WTC11 (cell line): Measurements from ENCODE around the gene ZNF451. TPM values are rescaled to one million over a fixed set of nuclear protein-coding genes. Genes with fewer than 3 reads are reported as not detected.

Experiments
- ATAC-seq: fragments of 200-7000 bp; cut with Tn5 transposase; 2 replicates; pipeline ENCODE4 v1.10.0; 2021; ENCODE audit warnings: mild to moderate bottlenecking, moderate library complexity
- CTCF ChIA-PET: fragments of 300-600 bp; sonication (Branson Sonifier 250); formaldehyde crosslinking; loops from one replicate; lab custom pipeline; 2021; ENCODE audit warnings: antibody characterized with exemption; lab: Charles Lee
- POLR2A ChIA-PET: fragments of 350-600 bp; sonication (Branson Sonifier 250); formaldehyde crosslinking; loops from one replicate; lab custom pipeline; 2021; ENCODE audit warnings: antibody characterized with exemption; lab: Charles Lee
- DNase-seq: peaks from one replicate; pipeline ENCODE4 v3.0.0; 2021; ENCODE audit warnings: low spot score
- H3K27ac Mint-ChIP-seq: 2 replicates; pipeline ENCODE4 v1.8.0; 2021; ENCODE audit warnings: mixed read lengths
- H3K27me3 Mint-ChIP-seq: 2 replicates; pipeline ENCODE4 v1.8.0; 2021; ENCODE audit warnings: low read depth, mild to moderate bottlenecking, moderate library complexity, mixed read lengths
- H3K36me3 Mint-ChIP-seq: 2 replicates; pipeline ENCODE4 v1.8.0; 2021; ENCODE audit warnings: mixed read lengths
- H3K4me1 Mint-ChIP-seq: 2 replicates; pipeline ENCODE4 v1.8.0; 2022; ENCODE audit warnings: mixed read lengths
- H3K4me3 Mint-ChIP-seq: 2 replicates; pipeline ENCODE4 v1.8.0; 2021; ENCODE audit warnings: mild to moderate bottlenecking, moderate library complexity, mixed read lengths
- H3K9me3 Mint-ChIP-seq: 2 replicates; pipeline ENCODE4 v1.8.0; 2021; ENCODE audit warnings: mixed read lengths
- CREM ChIP-seq: sonication (generic); formaldehyde crosslinking; IDR thresholded peaks from 2 replicates; pipeline ENCODE4 v1.8.1; 2022; ENCODE audit warnings: mild to moderate bottlenecking, missing genetic modification reagents, moderate library complexity
- ETV6 ChIP-seq: sonication (generic); formaldehyde crosslinking; IDR thresholded peaks from 2 replicates; pipeline ENCODE4 v1.8.1; 2022; ENCODE audit warnings: mild to moderate bottlenecking, missing genetic modification reagents
- FOXJ3 ChIP-seq: sonication (generic); formaldehyde crosslinking; IDR thresholded peaks from 2 replicates; pipeline ENCODE4 v1.9.0; 2021; ENCODE audit warnings: missing genetic modification reagents, mild to moderate bottlenecking, borderline replicate concordance
- FOXK1 ChIP-seq: sonication (generic); formaldehyde crosslinking; IDR thresholded peaks from 2 replicates; pipeline ENCODE4 v1.8.0; 2022; ENCODE audit warnings: mild to moderate bottlenecking, moderate library complexity, missing genetic modification reagents
- JAZF1 ChIP-seq: fragments of 250-450 bp; sonication (Bioruptor Pico); IDR thresholded peaks from 2 replicates; pipeline ENCODE4 v1.9.0; 2021; ENCODE audit warnings: moderate library complexity, mild to moderate bottlenecking, inconsistent platforms
- NFYB ChIP-seq: sonication (generic); formaldehyde crosslinking; conservative IDR thresholded peaks from 2 replicates; pipeline ENCODE4 v1.8.0; 2022; ENCODE audit warnings: low read depth, missing genetic modification reagents
- NR1H2 ChIP-seq: sonication (generic); formaldehyde crosslinking; IDR thresholded peaks from 2 replicates; pipeline ENCODE4 v1.9.0; 2021; ENCODE audit warnings: mild to moderate bottlenecking, moderate library complexity, missing genetic modification reagents
- ZNF416 ChIP-seq: fragments of 250-450 bp; sonication (Bioruptor Pico); IDR thresholded peaks from 2 replicates; pipeline ENCODE4 v1.9.0; 2021; ENCODE audit warnings: mild to moderate bottlenecking, inconsistent platforms
- total RNA-seq: library from RNA; stranded (reverse); gene quantifications from 3 replicates; pipeline ENCODE4 v1.2.3, GENCODE V29; 2021
- TF ChIP-seq, protein P1 (sequence below): sonication (generic); formaldehyde crosslinking; IDR thresholded peaks from 2 replicates; pipeline ENCODE4 v1.8.1; 2022; ENCODE audit warnings: low read depth, mild to moderate bottlenecking, moderate library complexity, missing genetic modification reagents, borderline replicate concordance
- TF ChIP-seq, protein P2 (sequence below): sonication (generic); formaldehyde crosslinking; IDR thresholded peaks from 2 replicates; pipeline ENCODE4 v1.8.0; 2022; ENCODE audit warnings: mild to moderate bottlenecking, missing genetic modification reagents
- TF ChIP-seq, protein P3 (sequence below): sonication (generic); formaldehyde crosslinking; IDR thresholded peaks from 2 replicates; pipeline ENCODE4 v1.8.0; 2023; ENCODE audit warnings: missing genetic modification reagents, mild to moderate bottlenecking, borderline replicate concordance
- TF ChIP-seq, protein P4 (sequence below): sonication (generic); formaldehyde crosslinking; IDR thresholded peaks from 2 replicates; pipeline ENCODE4 v1.8.1; 2023; ENCODE audit warnings: mild to moderate bottlenecking, missing genetic modification reagents, borderline replicate concordance
- TF ChIP-seq, protein P5 (sequence below): fragments of 250-450 bp; sonication (Bioruptor Pico); IDR thresholded peaks from 2 replicates; pipeline ENCODE4 v1.9.0; 2021; ENCODE audit warnings: mild to moderate bottlenecking
- TF ChIP-seq, protein P6 (sequence below): sonication (generic); formaldehyde crosslinking; IDR thresholded peaks from 2 replicates; pipeline ENCODE4 v1.8.0; 2023; ENCODE audit warnings: missing genetic modification reagents
- TF ChIP-seq, protein P7 (sequence below): sonication (generic); formaldehyde crosslinking; IDR thresholded peaks from 2 replicates; pipeline ENCODE4 v1.8.0; 2022; ENCODE audit warnings: mild to moderate bottlenecking, missing genetic modification reagents

Gene ZNF451
- total RNA-seq, 1 experiment from 2014 or later = 55.4 TPM

DNA sequence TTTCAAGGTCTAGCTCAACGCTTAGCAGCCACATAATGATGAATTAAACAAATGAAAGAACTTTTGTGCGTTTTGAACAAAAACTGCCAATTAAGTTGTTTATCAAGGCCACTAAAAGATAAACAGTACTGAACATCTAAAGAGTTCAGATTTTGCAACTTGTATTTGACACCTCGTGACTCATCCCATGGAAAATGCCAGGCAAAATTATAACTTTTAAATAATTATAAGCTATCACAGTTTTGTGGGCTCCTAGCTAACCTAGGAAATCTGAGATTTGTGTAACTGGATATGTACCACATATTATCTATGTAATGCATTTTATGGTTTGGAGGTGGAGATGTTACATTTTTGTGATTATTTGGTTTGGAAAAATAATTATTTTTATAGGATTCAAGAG, 72.5 kb downstream of the ZNF451 start:
- no peaks in the 10 kb centered on the region for H3K27me3 Mint-ChIP-seq
- peaks cover 18% of the 10 kb centered on the region; the same call in 1 of the 2 replicates for H3K36me3 Mint-ChIP-seq
- H3K9me3 Mint-ChIP-seq = no peaks in the 10 kb centered on the region
- no peak for DNase-seq
- no peak overlapping the region for H3K27ac Mint-ChIP-seq
- H3K4me1 Mint-ChIP-seq = no peaks in the 10 kb centered on the region
- POLR2A ChIA-PET = interaction anchor here (0.6 kb wide), 1 partner anchor 320 kb away, joined by 3 read pairs; no protein-coding TSS in a partner anchor
- TF ChIP-seq, protein P1, sequence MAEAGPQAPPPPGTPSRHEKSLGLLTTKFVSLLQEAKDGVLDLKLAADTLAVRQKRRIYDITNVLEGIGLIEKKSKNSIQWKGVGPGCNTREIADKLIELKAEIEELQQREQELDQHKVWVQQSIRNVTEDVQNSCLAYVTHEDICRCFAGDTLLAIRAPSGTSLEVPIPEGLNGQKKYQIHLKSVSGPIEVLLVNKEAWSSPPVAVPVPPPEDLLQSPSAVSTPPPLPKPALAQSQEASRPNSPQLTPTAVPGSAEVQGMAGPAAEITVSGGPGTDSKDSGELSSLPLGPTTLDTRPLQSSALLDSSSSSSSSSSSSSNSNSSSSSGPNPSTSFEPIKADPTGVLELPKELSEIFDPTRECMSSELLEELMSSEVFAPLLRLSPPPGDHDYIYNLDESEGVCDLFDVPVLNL = no peak
- TF ChIP-seq NFYB (no peak), ZNF416 (CRISPR knock-in tag) (no peak), JAZF1 (CRISPR knock-in tag) (no peak), FOXJ3 (CRISPR knock-in tag) (no peak), ETV6 (CRISPR knock-in tag) (no peak), CREM (no peak), FOXK1 (CRISPR knock-in tag) (no peak)
- TF ChIP-seq, protein P2, sequence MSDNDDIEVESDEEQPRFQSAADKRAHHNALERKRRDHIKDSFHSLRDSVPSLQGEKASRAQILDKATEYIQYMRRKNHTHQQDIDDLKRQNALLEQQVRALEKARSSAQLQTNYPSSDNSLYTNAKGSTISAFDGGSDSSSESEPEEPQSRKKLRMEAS (CRISPR knock-in tag) = no peak
- TF ChIP-seq, protein P3, sequence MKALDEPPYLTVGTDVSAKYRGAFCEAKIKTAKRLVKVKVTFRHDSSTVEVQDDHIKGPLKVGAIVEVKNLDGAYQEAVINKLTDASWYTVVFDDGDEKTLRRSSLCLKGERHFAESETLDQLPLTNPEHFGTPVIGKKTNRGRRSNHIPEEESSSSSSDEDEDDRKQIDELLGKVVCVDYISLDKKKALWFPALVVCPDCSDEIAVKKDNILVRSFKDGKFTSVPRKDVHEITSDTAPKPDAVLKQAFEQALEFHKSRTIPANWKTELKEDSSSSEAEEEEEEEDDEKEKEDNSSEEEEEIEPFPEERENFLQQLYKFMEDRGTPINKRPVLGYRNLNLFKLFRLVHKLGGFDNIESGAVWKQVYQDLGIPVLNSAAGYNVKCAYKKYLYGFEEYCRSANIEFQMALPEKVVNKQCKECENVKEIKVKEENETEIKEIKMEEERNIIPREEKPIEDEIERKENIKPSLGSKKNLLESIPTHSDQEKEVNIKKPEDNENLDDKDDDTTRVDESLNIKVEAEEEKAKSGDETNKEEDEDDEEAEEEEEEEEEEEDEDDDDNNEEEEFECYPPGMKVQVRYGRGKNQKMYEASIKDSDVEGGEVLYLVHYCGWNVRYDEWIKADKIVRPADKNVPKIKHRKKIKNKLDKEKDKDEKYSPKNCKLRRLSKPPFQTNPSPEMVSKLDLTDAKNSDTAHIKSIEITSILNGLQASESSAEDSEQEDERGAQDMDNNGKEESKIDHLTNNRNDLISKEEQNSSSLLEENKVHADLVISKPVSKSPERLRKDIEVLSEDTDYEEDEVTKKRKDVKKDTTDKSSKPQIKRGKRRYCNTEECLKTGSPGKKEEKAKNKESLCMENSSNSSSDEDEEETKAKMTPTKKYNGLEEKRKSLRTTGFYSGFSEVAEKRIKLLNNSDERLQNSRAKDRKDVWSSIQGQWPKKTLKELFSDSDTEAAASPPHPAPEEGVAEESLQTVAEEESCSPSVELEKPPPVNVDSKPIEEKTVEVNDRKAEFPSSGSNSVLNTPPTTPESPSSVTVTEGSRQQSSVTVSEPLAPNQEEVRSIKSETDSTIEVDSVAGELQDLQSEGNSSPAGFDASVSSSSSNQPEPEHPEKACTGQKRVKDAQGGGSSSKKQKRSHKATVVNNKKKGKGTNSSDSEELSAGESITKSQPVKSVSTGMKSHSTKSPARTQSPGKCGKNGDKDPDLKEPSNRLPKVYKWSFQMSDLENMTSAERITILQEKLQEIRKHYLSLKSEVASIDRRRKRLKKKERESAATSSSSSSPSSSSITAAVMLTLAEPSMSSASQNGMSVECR (CRISPR knock-in tag) = no peak
- ATAC-seq = no peak
- CTCF ChIA-PET = interaction anchor here (0.7 kb wide), 1 partner anchor 258 kb away, joined by 5 read pairs; no protein-coding TSS in a partner anchor
- no peak overlapping the region for H3K4me3 Mint-ChIP-seq

DNA sequence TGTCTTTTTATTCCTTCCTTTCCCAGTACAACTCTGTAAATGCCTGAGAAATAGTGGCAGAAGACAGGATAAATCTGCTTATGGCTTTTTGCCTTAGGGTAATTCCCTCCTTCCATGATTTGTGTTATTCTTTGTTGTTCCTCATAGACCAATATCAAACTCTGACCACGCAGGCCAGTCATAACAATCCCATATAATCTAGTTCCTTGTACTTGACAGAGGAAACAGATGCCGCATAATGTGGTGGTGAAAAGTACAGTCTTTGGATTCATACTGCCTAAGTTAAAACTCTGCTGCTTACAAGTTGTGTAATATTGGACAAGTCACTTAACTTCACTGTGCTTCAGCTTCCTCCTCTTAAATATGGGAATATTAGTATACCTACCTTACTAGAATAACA, 74.0 kb downstream of the ZNF451 start:
- no peak overlapping the region for H3K27ac Mint-ChIP-seq
- no peak for ATAC-seq

More for the DNA sequence above, 74.0 kb downstream of the ZNF451 start:
- Mint-ChIP-seq H3K9me3 (no peaks in the 10 kb centered on the region), H3K4me1 (no peaks in the 10 kb centered on the region), H3K36me3 (peaks cover 21% of the 10 kb centered on the region; the same call in 1 of the 2 replicates), H3K27me3 (no peaks in the 10 kb centered on the region), H3K4me3 (no peak overlapping the region)
- no peak for TF ChIP-seq NR1H2 (CRISPR knock-in tag)
- TF ChIP-seq ZNF416 (CRISPR knock-in tag) = no peak
- TF ChIP-seq, protein P3 (CRISPR knock-in tag) = no peak
- TF ChIP-seq, protein P4, sequence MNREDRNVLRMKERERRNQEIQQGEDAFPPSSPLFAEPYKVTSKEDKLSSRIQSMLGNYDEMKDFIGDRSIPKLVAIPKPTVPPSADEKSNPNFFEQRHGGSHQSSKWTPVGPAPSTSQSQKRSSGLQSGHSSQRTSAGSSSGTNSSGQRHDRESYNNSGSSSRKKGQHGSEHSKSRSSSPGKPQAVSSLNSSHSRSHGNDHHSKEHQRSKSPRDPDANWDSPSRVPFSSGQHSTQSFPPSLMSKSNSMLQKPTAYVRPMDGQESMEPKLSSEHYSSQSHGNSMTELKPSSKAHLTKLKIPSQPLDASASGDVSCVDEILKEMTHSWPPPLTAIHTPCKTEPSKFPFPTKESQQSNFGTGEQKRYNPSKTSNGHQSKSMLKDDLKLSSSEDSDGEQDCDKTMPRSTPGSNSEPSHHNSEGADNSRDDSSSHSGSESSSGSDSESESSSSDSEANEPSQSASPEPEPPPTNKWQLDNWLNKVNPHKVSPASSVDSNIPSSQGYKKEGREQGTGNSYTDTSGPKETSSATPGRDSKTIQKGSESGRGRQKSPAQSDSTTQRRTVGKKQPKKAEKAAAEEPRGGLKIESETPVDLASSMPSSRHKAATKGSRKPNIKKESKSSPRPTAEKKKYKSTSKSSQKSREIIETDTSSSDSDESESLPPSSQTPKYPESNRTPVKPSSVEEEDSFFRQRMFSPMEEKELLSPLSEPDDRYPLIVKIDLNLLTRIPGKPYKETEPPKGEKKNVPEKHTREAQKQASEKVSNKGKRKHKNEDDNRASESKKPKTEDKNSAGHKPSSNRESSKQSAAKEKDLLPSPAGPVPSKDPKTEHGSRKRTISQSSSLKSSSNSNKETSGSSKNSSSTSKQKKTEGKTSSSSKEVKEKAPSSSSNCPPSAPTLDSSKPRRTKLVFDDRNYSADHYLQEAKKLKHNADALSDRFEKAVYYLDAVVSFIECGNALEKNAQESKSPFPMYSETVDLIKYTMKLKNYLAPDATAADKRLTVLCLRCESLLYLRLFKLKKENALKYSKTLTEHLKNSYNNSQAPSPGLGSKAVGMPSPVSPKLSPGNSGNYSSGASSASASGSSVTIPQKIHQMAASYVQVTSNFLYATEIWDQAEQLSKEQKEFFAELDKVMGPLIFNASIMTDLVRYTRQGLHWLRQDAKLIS = no peak
- TF ChIP-seq, protein P5, sequence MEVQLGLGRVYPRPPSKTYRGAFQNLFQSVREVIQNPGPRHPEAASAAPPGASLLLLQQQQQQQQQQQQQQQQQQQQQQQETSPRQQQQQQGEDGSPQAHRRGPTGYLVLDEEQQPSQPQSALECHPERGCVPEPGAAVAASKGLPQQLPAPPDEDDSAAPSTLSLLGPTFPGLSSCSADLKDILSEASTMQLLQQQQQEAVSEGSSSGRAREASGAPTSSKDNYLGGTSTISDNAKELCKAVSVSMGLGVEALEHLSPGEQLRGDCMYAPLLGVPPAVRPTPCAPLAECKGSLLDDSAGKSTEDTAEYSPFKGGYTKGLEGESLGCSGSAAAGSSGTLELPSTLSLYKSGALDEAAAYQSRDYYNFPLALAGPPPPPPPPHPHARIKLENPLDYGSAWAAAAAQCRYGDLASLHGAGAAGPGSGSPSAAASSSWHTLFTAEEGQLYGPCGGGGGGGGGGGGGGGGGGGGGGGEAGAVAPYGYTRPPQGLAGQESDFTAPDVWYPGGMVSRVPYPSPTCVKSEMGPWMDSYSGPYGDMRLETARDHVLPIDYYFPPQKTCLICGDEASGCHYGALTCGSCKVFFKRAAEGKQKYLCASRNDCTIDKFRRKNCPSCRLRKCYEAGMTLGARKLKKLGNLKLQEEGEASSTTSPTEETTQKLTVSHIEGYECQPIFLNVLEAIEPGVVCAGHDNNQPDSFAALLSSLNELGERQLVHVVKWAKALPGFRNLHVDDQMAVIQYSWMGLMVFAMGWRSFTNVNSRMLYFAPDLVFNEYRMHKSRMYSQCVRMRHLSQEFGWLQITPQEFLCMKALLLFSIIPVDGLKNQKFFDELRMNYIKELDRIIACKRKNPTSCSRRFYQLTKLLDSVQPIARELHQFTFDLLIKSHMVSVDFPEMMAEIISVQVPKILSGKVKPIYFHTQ = no peak
- TF ChIP-seq, protein P6, sequence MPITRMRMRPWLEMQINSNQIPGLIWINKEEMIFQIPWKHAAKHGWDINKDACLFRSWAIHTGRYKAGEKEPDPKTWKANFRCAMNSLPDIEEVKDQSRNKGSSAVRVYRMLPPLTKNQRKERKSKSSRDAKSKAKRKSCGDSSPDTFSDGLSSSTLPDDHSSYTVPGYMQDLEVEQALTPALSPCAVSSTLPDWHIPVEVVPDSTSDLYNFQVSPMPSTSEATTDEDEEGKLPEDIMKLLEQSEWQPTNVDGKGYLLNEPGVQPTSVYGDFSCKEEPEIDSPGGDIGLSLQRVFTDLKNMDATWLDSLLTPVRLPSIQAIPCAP (CRISPR knock-in tag) = no peak
- TF ChIP-seq, protein P7, sequence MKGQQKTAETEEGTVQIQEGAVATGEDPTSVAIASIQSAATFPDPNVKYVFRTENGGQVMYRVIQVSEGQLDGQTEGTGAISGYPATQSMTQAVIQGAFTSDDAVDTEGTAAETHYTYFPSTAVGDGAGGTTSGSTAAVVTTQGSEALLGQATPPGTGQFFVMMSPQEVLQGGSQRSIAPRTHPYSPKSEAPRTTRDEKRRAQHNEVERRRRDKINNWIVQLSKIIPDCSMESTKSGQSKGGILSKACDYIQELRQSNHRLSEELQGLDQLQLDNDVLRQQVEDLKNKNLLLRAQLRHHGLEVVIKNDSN = no peak
- TF ChIP-seq, all 79 proteins: peak for 0
- ChIA-PET CTCF (no interaction called here), POLR2A (no interaction called here)
- no peak for DNase-seq
